GM15510 (cell line): ENCODE data around the gene UGT3A1.

Source experiments
- POLR2A ChIP-seq: IDR thresholded peaks from 3 replicates; pipeline ENCODE4 v1.6.1; 2011; ENCODE audit warnings: borderline replicate concordance; ENCODE audit not compliant: insufficient read length; ENCODE audit errors: extremely low read depth

Gene UGT3A1

GRCh38 chr5:35926389-35927051 lies 64.7 kb downstream of the UGT3A1 start:
- TF ChIP-seq POLR2A, result no peak

DNA sequence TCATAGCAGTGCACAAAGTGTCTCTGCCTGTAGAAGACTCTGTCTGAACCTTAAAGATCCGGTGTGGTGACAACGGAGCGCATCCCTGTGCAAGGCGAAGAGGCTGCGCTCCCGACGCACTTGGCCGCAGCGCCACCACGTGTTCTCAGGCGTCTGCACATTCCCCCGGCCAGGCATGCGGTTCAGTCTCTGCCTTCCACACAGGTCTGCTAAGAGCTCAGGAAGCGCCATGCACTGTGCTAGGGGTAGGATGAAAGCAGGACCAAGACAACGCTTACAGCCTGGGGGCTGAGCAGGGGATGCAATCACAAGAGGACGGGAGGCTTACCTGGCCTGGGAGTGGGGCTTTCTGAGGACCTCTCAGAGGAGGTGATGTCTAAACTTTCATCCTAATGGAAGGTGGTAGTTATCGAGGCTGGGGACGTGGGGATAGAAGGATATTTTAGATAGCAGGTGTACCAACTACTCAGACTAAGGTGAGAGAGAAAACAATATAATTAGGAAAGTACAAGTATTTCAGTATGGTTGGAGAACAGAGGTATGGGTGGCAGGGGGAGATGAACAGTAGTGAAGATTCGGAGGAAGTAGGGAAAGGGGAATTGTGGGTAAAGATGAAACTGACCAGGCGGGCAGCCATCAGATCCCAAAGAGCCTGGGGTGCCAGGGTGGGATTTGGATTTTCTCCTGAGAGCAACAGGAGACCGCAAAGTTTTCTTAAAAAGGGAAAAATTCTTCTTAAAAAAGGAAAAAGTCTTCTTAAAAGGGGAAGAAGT lies 66.1 kb downstream of the UGT3A1 start:
- TF ChIP-seq POLR2A, result no peak

GRCh38 chr5:35924122-35924949 lies 66.9 kb downstream of the UGT3A1 start:
- TF ChIP-seq POLR2A, result no peak

DNA sequence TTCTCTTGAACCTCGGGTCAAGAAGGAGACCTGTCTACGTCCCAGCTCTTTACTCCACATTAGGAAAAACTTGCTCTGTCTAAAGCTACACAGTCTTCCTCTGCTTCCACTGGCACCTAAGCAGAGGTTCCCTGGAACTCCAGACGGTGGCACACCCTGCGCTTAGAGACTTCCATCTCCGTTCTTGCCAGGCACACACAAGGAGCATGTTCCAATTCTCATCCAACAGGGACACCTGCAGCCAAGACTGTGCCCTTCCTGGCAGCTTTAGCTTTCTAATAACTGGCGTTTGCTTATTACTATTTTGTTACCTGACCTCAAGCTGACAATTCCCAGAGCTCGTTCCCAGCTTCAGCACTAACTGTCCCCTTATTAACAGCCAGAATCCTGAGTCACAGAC lies 68.7 kb downstream of the UGT3A1 start:
- no peak for TF ChIP-seq POLR2A

DNA sequence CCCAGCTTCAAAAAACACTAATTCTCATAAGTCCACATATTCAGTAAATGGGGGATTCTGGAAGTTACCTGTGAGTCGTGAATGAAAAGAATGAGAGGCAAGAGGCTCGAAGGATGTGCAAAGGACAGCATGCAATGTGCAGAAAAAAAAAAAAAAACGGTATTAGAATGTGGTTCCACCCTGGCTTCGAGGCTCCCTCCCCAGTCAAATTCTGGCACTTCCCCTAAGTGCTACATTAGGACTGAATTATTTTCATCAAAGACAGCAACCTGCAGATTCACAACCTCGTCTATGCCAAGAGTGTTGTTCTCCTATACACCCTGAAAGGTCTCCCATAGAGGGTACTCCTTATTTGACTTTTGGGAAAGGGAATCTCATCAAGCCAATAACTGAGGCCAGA lies 69.3 kb downstream of the UGT3A1 start:
- TF ChIP-seq POLR2A, result no peak

GRCh38 chr5:35920890-35921289 lies 70.3 kb downstream of the UGT3A1 start:
- TF ChIP-seq POLR2A, result no peak

DNA sequence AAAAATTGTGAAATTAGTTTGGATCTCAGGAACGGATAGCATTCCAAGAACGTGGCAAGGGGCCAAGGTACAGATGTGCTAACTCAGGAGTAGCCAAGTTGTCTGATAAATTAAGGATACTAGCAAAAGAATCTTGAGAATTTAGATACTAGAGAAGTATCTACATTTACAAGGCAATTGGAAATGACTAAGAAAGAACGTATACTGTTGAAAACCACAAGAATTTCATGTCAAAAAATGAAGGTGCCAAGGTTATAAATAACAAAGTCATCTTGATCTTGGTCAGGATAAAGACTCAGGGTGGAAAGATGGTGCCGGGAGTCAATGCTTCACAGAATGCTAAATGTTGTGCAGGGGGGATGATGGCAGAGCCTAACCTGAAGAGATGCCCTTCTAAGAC lies 72.0 kb downstream of the UGT3A1 start:
- no peak for TF ChIP-seq POLR2A

GRCh38 chr5:35908814-35909213 lies 82.4 kb downstream of the UGT3A1 start:
- no peak for TF ChIP-seq POLR2A

DNA sequence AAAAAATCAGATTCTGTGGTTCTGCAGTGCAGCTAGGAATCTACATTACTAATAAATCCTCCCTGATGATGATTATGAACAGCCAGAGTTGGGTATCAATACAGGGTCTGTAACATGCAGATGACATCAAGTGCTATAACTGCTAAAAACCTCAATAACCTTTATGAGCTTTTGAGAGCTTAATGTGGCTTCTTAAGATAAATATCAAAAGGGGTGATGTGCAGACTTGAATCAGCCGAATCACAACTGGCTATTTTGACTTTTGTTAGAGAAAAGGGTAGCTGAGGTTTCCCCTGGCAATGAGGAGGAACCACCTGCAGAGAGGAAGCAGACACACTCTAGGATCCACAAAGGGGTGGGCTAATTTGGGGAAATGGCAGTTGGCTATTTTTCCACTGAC lies 83.0 kb downstream of the UGT3A1 start:
- no peak for TF ChIP-seq POLR2A

GRCh38 chr5:35904443-35905132 lies 86.6 kb downstream of the UGT3A1 start:
- TF ChIP-seq POLR2A, result no peak

- no peak for TF ChIP-seq POLR2A
These were observed 87.5 kb downstream of the UGT3A1 start for GRCh38 chr5:35903631-35904203.

DNA sequence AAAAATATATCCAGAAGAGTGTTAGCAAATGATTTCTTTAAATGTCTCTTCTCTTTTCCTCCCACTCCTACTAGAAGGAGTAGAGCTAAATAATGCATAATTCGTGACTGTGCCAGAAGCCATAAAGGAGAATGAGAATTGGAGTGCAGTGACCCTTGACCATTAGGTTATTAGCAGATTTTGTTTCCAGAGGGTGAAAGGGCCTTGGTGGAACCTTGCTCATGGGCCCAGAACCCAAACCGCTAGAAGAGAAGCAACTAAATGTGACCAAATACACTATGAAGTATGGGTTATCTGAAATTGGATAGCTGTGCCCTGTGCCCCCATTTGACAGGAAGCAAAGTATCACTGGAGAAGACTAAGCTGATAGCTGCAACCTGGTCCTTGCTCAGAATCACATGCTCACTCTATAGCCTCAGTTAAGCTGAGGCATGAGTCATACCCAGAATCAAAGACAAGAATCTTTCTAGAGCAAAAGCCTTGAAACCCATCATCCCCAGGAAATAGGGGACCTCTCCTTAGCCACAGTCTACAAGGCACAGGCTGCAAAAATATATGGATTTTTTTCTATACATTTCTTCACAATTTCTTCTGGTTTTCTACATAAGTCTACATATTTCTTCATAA lies 89.0 kb downstream of the UGT3A1 start:
- no peak for TF ChIP-seq POLR2A
